Esophagus squamous epithelium (tissue), 5 donors: Measurements from ENCODE around the gene LIMCH1. TPM values are rescaled to one million over a fixed set of nuclear protein-coding genes. Genes with fewer than 3 reads are reported as not detected.
"Not testable (repeated sequence)": the region's sequence is repeated elsewhere in the genome, so short reads cannot be mapped to it uniquely, and the experiment has no call there.

Experiments
- DNase-seq: peaks from one replicate; lab custom pipeline; 2025; lab: John Stamatoyannopoulos, UW
- H3K27ac ChIP-seq, 4 donors: fragments of 200-600 bp; sonication (generic); one replicate each; pipeline ENCODE4 v1.5.1; 2016 to 2019; ENCODE audit warnings: mild to moderate bottlenecking in 1 of 4
- H3K27me3 ChIP-seq, 4 donors: fragments of 200-600 bp; sonication (generic); 1 replicate in 3 of 4; 2 replicates in 1 of 4; pipeline versions ENCODE4 v1.5.1 to v1.6.0; 2017 to 2021; ENCODE audit warnings: antibody characterized with exemption in 1 of 4
- H3K36me3 ChIP-seq, 3 donors: fragments of 200-600 bp; sonication (generic); one replicate each; pipeline ENCODE4 v1.5.1; 2016 to 2019
- H3K4me1 ChIP-seq, 3 donors: fragments of 200-600 bp; sonication (generic); one replicate each; pipeline ENCODE4 v1.5.1; 2017 to 2019
- H3K4me3 ChIP-seq, 4 donors: fragments of 200-600 bp; sonication (generic); 1 replicate in 3 of 4; 2 replicates in 1 of 4; pipeline ENCODE4 v1.5.1; 2016 to 2019; ENCODE audit warnings: mild to moderate bottlenecking in 2 of 4, moderate library complexity in 1 of 4
- H3K9me3 ChIP-seq, 3 donors: fragments of 200-600 bp; sonication (generic); one replicate each; pipeline ENCODE4 v1.5.1; 2016 to 2019
- CTCF ChIP-seq, 6 experiments: fragments of 450-650 bp in 4 of 6; fragments of 200-600 bp in 2 of 6; sonication (generic) in 2 of 6; IDR thresholded peaks; one replicate each; pipeline ENCODE4 v1.5.1; 2016 to 2019; ENCODE audit warnings: antibody characterized with exemption in 6 of 6, mild to moderate bottlenecking in 4 of 6, moderate library complexity in 4 of 6
- POLR2A ChIP-seq, 4 donors: fragments of 450-650 bp; IDR thresholded peaks; one replicate each; pipeline ENCODE4 v1.6.1; 2017; ENCODE audit warnings: antibody characterized with exemption in 4 of 4, mild to moderate bottlenecking in 4 of 4, moderate library complexity in 3 of 4
- WGBS, 2 donors: methylation state at CpG; one replicate each; pipeline ENCODE4 v1.1.5; 2018; 5-methylcytosine and 5-hydroxymethylcytosine counted together
- intact Hi-C: fragments of 100-400 bp; cut with DNase I; formaldehyde crosslinking; loops from one replicate; pipeline ENCODE4 v1.15.0; 2022
- total RNA-seq, 4 donors: library from RNA; depleted of rRNA; stranded (reverse); fragments of >200 nt; gene quantifications; one replicate each; pipeline ENCODE4 v1.1.0, GENCODE V29; 2016
- donor health status: DM: yes; HTN: yes; CAD: no.

Gene LIMCH1
- total RNA-seq, 4 donors from 2014 or later, result 9.8 to 19.1 (median 13.1) TPM

- Histone ChIP-seq H3K27ac (no peak overlapping the region), H3K9me3 (no peaks in the 10 kb centered on the region), H3K4me3 (no peak overlapping the region), H3K4me1 (no peaks in the 10 kb centered on the region), H3K27me3 (peaks cover 0 to 13% (median 0%) of the 10 kb centered on the region in 4 donors), H3K36me3 (peaks cover 0 to 4% (median 0%) of the 10 kb centered on the region in 3 donors)
- 64 to 77% methylated on average over 4 of the region's 4 CpGs for WGBS, 2 donors
- TF ChIP-seq POLR2A (IDR thresholded peaks at IDR 0.05), result no peak
- no peak for TF ChIP-seq CTCF (IDR thresholded peaks at IDR 0.05)
- intact Hi-C loops, result no loop called here
- no peak for DNase-seq
Observed at GRCh38 chr4:41702770-41703169, 164.8 kb downstream of the LIMCH1 start.

- TF ChIP-seq POLR2A (IDR thresholded peaks at IDR 0.05) (no peak), CTCF (IDR thresholded peaks at IDR 0.05) (no peak)
- H3K4me1 ChIP-seq, result no peaks in the 10 kb centered on the region
- DNase-seq, result no peak
- intact Hi-C loops, result no loop called here
- H3K27me3 ChIP-seq, result peaks cover 0 to 19% (median 0%) of the 10 kb centered on the region in 4 donors
- no peaks in the 10 kb centered on the region for H3K9me3 ChIP-seq
- no peak overlapping the region for H3K27ac ChIP-seq
- WGBS, 2 donors, result 61 to 62% methylated on average over 3 of the region's 3 CpGs
- H3K4me3 ChIP-seq, result no peak overlapping the region
- H3K36me3 ChIP-seq, result no peaks in the 10 kb centered on the region
Observed at GRCh38 chr4:41703785-41704184, 165.8 kb downstream of the LIMCH1 start.

- TF ChIP-seq POLR2A (IDR thresholded peaks at IDR 0.05), result no peak
- no peak for TF ChIP-seq CTCF (IDR thresholded peaks at IDR 0.05)
- no peak overlapping the region for H3K4me3 ChIP-seq
Observed at GRCh38 chr4:41709844-41710481, 172.0 kb downstream of the LIMCH1 start.

GRCh38 chr4:41711654-41712053 lies 173.7 kb downstream of the LIMCH1 start:
- H3K36me3 ChIP-seq, H3K27ac ChIP-seq, H3K4me3 ChIP-seq, H3K9me3 ChIP-seq, H3K4me1 ChIP-seq, intact Hi-C loops, DNase-seq: not testable (repeated sequence)
- H3K27me3 ChIP-seq, result peaks cover 0 to 21% (median 0%) of the 10 kb centered on the region in 4 donors
- WGBS, 2 donors, result 85 to 87% methylated on average over 2 of the region's 2 CpGs

More at GRCh38 chr4:41709844-41710481, 172.0 kb downstream of the LIMCH1 start:
- H3K27me3 ChIP-seq, result peaks cover 0 to 29% (median 0%) of the 10 kb centered on the region in 4 donors
- DNase-seq, result no peak
- no peak overlapping the region for H3K27ac ChIP-seq
- intact Hi-C loops, result no loop called here
- no peaks in the 10 kb centered on the region for H3K36me3 ChIP-seq
- 45 to 60% methylated on average over 5 of the region's 5 CpGs for WGBS, 2 donors
- no peaks in the 10 kb centered on the region for H3K4me1 ChIP-seq
- H3K9me3 ChIP-seq, result no peaks in the 10 kb centered on the region

- intact Hi-C loops, result no loop called here
- TF ChIP-seq POLR2A (IDR thresholded peaks at IDR 0.05), result no peak
- no peak for TF ChIP-seq CTCF (IDR thresholded peaks at IDR 0.05)
- no peak for DNase-seq
- no peak overlapping the region for H3K4me3 ChIP-seq
- H3K4me1 ChIP-seq, result no peaks in the 10 kb centered on the region
- peaks cover 0 to 22% (median 0%) of the 10 kb centered on the region in 4 donors for H3K27me3 ChIP-seq
- 61 to 65% methylated on average over 3 of the region's 3 CpGs for WGBS, 2 donors
- H3K36me3 ChIP-seq, result no peaks in the 10 kb centered on the region
- no peak overlapping the region for H3K27ac ChIP-seq
- H3K9me3 ChIP-seq, result no peaks in the 10 kb centered on the region
Observed at GRCh38 chr4:41712425-41712824, 174.5 kb downstream of the LIMCH1 start.
